HepG2 (cell line): Measurements from ENCODE around the gene CCDC28A. TPM values are rescaled to one million over a fixed set of nuclear protein-coding genes. Genes with fewer than 3 reads are reported as not detected.
A peak's percentile ranks its signal among the peaks of the same experiment; 100 is the strongest.

Experiments used
- ATAC-seq: fragments of 200-7000 bp; cut with Tn5 transposase; 3 replicates; pipeline ENCODE4 v1.9.1; 2020; ENCODE audit warnings: mild to moderate bottlenecking, moderate library complexity
- BruUV-seq: library from RNA; stranded (reverse); fragments of 400-500 nt; replicated peaks from 2 replicates; lab custom pipeline; 2021; lab: Mats Ljungman, UMichigan
- CTCF ChIA-PET: fragments of 300-600 bp; formaldehyde crosslinking; extraction: SDS; loops from one replicate; lab custom pipeline; 2021; ENCODE audit warnings: low total read pairs, inconsistent platforms, low intra/inter-chr PET ratio; lab: Yijun Ruan, JAX
- POLR2A ChIA-PET: fragments of 350-600 bp; sonication (Branson Sonifier 250); formaldehyde crosslinking; loops from one replicate; lab custom pipeline; 2020; ENCODE audit warnings: antibody characterized with exemption, inconsistent platforms; lab: Yijun Ruan, JAX
- DNase-seq: peaks from one replicate; pipeline ENCODE4 v3.0.0-alpha.2; 2015; ENCODE audit warnings: low spot score
- FAIRE-seq: peaks from 3 replicates; lab custom pipeline; 2011; peaks lifted over from hg19 to GRCh38; lab: Jason Lieb, UNC
- H2AFZ ChIP-seq: one replicate; pipeline ENCODE4 v1.6.1; 2011; ENCODE audit warnings: low read length, inconsistent platforms
- H3K27ac ChIP-seq: fragments of 300-600 bp; 3 replicates; pipeline ENCODE4 v1.8.0; 2011; ENCODE audit warnings: mixed run types, mild to moderate bottlenecking, mixed read lengths, low read length, inconsistent platforms; ENCODE audit not compliant: insufficient read depth; ENCODE audit errors: extremely low read length
- H3K27me3 ChIP-seq, 2 experiments: fragments of 200-600 bp in 1 of 2; 2 replicates in 1 of 2; 3 replicates in 1 of 2; pipeline versions ENCODE4 v1.6.0 to v1.8.0; 2011; ENCODE audit warnings: low read length in 2 of 2, mild to moderate bottlenecking in 2 of 2, moderate library complexity in 2 of 2, inconsistent platforms in 1 of 2; ENCODE audit not compliant: insufficient read depth in 2 of 2, control insufficient read depth in 1 of 2
- H3K36me3 ChIP-seq, 2 experiments: fragments of 200-600 bp in 1 of 2; replicated peaks in 1 of 2; 2 replicates in 1 of 2; 3 replicates in 1 of 2; pipeline versions ENCODE4 v1.5.1 to v1.8.0; 2011; ENCODE audit warnings: low read length in 2 of 2, inconsistent platforms in 1 of 2; ENCODE audit not compliant: insufficient read depth in 2 of 2, control insufficient read depth in 1 of 2
- H3K4me1 ChIP-seq: 2 replicates; pipeline ENCODE4 v1.5.1; 2012; ENCODE audit warnings: low read length, inconsistent platforms; ENCODE audit not compliant: insufficient read depth
- H3K4me2 ChIP-seq: 2 replicates; pipeline ENCODE4 v1.6.0; 2011; ENCODE audit warnings: low read depth, low read length, inconsistent platforms
- H3K4me3 ChIP-seq, 3 experiments: fragments of 200-600 bp in 1 of 3; sonication (generic), shearing (Covaris generic) in 1 of 3; replicated peaks in 1 of 3; 2 replicates each; pipeline ENCODE4 v1.5.1; 2011 to 2016; ENCODE audit warnings: low read length in 3 of 3, inconsistent platforms in 2 of 3, low read depth in 2 of 3, mild to moderate bottlenecking in 2 of 3, control low read depth in 1 of 3, mixed read lengths in 1 of 3; ENCODE audit not compliant: insufficient read depth in 1 of 3
- H3K79me2 ChIP-seq: one replicate; pipeline ENCODE4 v1.6.1; 2011; ENCODE audit warnings: low read length, inconsistent platforms; ENCODE audit not compliant: insufficient read depth
- H3K9ac ChIP-seq: 2 replicates; pipeline ENCODE4 v1.6.0; 2011; ENCODE audit warnings: mild to moderate bottlenecking, low read depth, low read length, inconsistent platforms; ENCODE audit not compliant: insufficient read depth
- H3K9me3 ChIP-seq: 2 replicates; pipeline ENCODE4 v1.5.1; 2012; ENCODE audit warnings: mild to moderate bottlenecking, low read length
- H4K20me1 ChIP-seq: 2 replicates; pipeline ENCODE4 v1.6.0; 2011; ENCODE audit warnings: inconsistent platforms, mild to moderate bottlenecking, low read length, moderate library complexity; ENCODE audit not compliant: insufficient read depth
- MAFF ChIP-seq: IDR thresholded peaks from 2 replicates; pipeline ENCODE4 v1.6.1; 2011; ENCODE audit warnings: low read depth, low read length, improper control_type of control experiment
- NFE2L2 ChIP-seq: fragments of 150-350 bp; IDR thresholded peaks from 2 replicates; pipeline ENCODE4 v1.6.1; 2014; ENCODE audit warnings: low read length
- UBTF ChIP-seq: sonication (generic); formaldehyde crosslinking; IDR thresholded peaks from 2 replicates; pipeline ENCODE4 v1.4.0; 2020; ENCODE audit warnings: mild to moderate bottlenecking, missing genetic modification reagents
- ZBTB49 ChIP-seq: sonication (generic); formaldehyde crosslinking; IDR thresholded peaks from 2 replicates; pipeline ENCODE4 v1.4.0; 2020; ENCODE audit warnings: missing genetic modification reagents, borderline replicate concordance
- ZKSCAN8 ChIP-seq: IDR thresholded peaks from 2 replicates; pipeline ENCODE4 v1.6.1; 2016; ENCODE audit warnings: borderline replicate concordance, missing genetic modification reagents, missing compliant biosample characterization
- ZNF597 ChIP-seq: sonication (generic); formaldehyde crosslinking; IDR thresholded peaks from 2 replicates; pipeline ENCODE4 v1.5.0; 2020; ENCODE audit warnings: missing genetic modification reagents
- ZNF83 ChIP-seq: sonication (generic); formaldehyde crosslinking; IDR thresholded peaks from 2 replicates; pipeline ENCODE4 v1.4.0; 2020; ENCODE audit warnings: missing genetic modification reagents, mild to moderate bottlenecking, borderline replicate concordance
- ZNF878 ChIP-seq: sonication (generic); formaldehyde crosslinking; IDR thresholded peaks from 2 replicates; pipeline ENCODE4 v1.8.1; 2023; ENCODE audit warnings: mild to moderate bottlenecking, missing genetic modification reagents, moderate library complexity
- WGBS: methylation state at CpG from one replicate; pipeline ENCODE4 v1.1.6; 2017; ENCODE audit warnings: low lambda C conversion rate; 5-methylcytosine and 5-hydroxymethylcytosine counted together
- in situ Hi-C: cut with HindIII; loops from 2 replicates; pipeline ENCODE4 v1.10.0; 2017; ENCODE audit warnings: low pct_unique_long_range_greater_than_20kb; ENCODE audit not compliant: extremely low pct_ligation_motif_present
- intact Hi-C: fragments of 100-400 bp; cut with micrococcal nuclease; formaldehyde crosslinking; loops from one replicate; pipeline ENCODE4 v1.10.0; 2022; ENCODE audit not compliant: unreplicated experiment
- polyA plus RNA-seq, 8 experiments: library from polyadenylated mRNA; depleted of rRNA in 3 of 8; stranded (reverse) in 7 of 8; unstranded in 1 of 8; fragments of >200 nt; fragmentation: Illumina TruSeq in 4 of 8; extraction: Trizol in 4 of 8; gene quantifications; 2 replicates each; pipeline versions ENCODE4 v1.2.1 to v1.2.3, GENCODE V29; 2011 to 2016; ENCODE audit warnings: low read depth in 4 of 8, missing spikeins in 1 of 8, mixed read lengths in 1 of 8; ENCODE audit not compliant: insufficient read depth in 1 of 8
- total RNA-seq, 5 experiments: library from RNA; depleted of rRNA; stranded (reverse); fragments of >200 nt; fragmentation: Illumina TruSeq; extraction: Trizol; gene quantifications; 2 replicates each; pipeline ENCODE4 v1.2.3, GENCODE V29; 2016; ENCODE audit warnings: low read depth in 1 of 5

The CCDC28A gene
- total and polyA plus RNA-seq, 2 of the 13 experiments (the other 11 are each of a cell fraction or from before 2014, with no cell fraction given), result 15.8 TPM

- in situ Hi-C loops, result no loop called here
- Histone ChIP-seq H3K27ac (no peak overlapping the region), H3K79me2 (peaks cover 3% of the 10 kb centered on the region), H3K4me1 (peaks cover 8% of the 10 kb centered on the region; the same call in 1 of the 2 replicates), H3K9ac (no peak overlapping the region), H4K20me1 (no peaks in the 10 kb centered on the region), H3K4me2 (no peak overlapping the region), H3K36me3 (peaks cover 1 to 8% of the 10 kb centered on the region in 2 experiments; a peak in 2 of 5 replicates), H3K9me3 (no peaks in the 10 kb centered on the region), H2AFZ (no peak overlapping the region), H3K4me3 (no peak overlapping the region), H3K27me3 (no peaks in the 10 kb centered on the region; a peak in 1 of 5 replicates)
- WGBS, result 94% methylated on average over 6 of the region's 6 CpGs
- FAIRE-seq (no peak), ATAC-seq (no peak), DNase-seq (no peak)
- TF ChIP-seq ZKSCAN8 (no peak), ZNF878 (no peak), ZNF83 (CRISPR knock-in tag) (no peak)
- CTCF ChIA-PET, result no interaction called here
- no TSS peak for BruUV-seq
- POLR2A ChIA-PET, result no interaction called here
- intact Hi-C loops, result no loop called here
Measured at GRCh38 chr6:138778331-138778730, 4.8 kb downstream of the CCDC28A start.

- no TSS peak for BruUV-seq
- Histone ChIP-seq H3K79me2 (no peaks in the 10 kb centered on the region), H3K4me2 (no peak overlapping the region), H3K27ac (no peak overlapping the region), H3K4me1 (no peaks in the 10 kb centered on the region), H3K36me3 (peaks cover 3 to 7% of the 10 kb centered on the region in 2 experiments; a peak in 3 of 5 replicates), H3K9ac (no peak overlapping the region), H2AFZ (no peak overlapping the region), H3K9me3 (no peaks in the 10 kb centered on the region), H4K20me1 (no peaks in the 10 kb centered on the region), H3K27me3 (no peaks in the 10 kb centered on the region), H3K4me3 (no peak overlapping the region)
- in situ Hi-C loops, result no loop called here
- WGBS, result 96% methylated on average over 4 of the region's 4 CpGs
- DNase-seq, result no peak
- ChIA-PET POLR2A (no interaction called here), CTCF (no interaction called here)
- intact Hi-C loops, result no loop called here
- FAIRE-seq, result no peak
- no peak for ATAC-seq
- no peak for TF ChIP-seq UBTF (CRISPR knock-in tag)
- TF ChIP-seq ZBTB49 (CRISPR knock-in tag), result no peak
- TF ChIP-seq NFE2L2, result peak; percentile 29; the same call in 1 of the 2 replicates
- TF ChIP-seq ZNF597 (CRISPR knock-in tag), result no peak
- TF ChIP-seq MAFF, result peak; percentile 87
Measured at GRCh38 chr6:138782243-138782642, 8.7 kb downstream of the CCDC28A start.
